Prostate gland (tissue), 2 donors: ENCODE data around the gene ASPDH. TPM values are rescaled to one million over a fixed set of nuclear protein-coding genes. Genes with fewer than 3 reads are reported as not detected.

Experiments
- DNase-seq: peaks from one replicate; pipeline ENCODE4 v3.0.0-alpha.2; 2019; ENCODE audit warnings: low spot score
- H3K27ac ChIP-seq, 2 donors: fragments of 200-600 bp; sonication (generic); 2 replicates each; pipeline ENCODE4 v1.5.1; 2017 to 2019
- H3K27me3 ChIP-seq: fragments of 200-600 bp; sonication (generic); replicated peaks from 2 replicates; pipeline ENCODE4 v1.5.1; 2019; ENCODE audit not compliant: insufficient read depth
- H3K36me3 ChIP-seq, 2 donors: fragments of 200-600 bp; sonication (generic); 1 replicate in 1 of 2; 2 replicates in 1 of 2; pipeline versions ENCODE4 v1.5.1 to v1.8.1; 2017 to 2019
- H3K4me1 ChIP-seq: fragments of 200-600 bp; sonication (generic); replicated peaks from 2 replicates; pipeline ENCODE4 v1.5.1; 2019
- H3K4me3 ChIP-seq, 2 donors: fragments of 200-600 bp; sonication (generic); 2 replicates each; pipeline ENCODE4 v1.5.1; 2017 to 2019
- H3K9me3 ChIP-seq: fragments of 200-600 bp; sonication (generic); 2 replicates; pipeline ENCODE4 v1.5.1; 2017
- CTCF ChIP-seq, 4 experiments: fragments of 200-600 bp in 2 of 4; fragments of 450-650 bp in 2 of 4; sonication (generic) in 2 of 4; IDR thresholded peaks; 1 replicate in 3 of 4; 2 replicates in 1 of 4; pipeline ENCODE4 v1.5.1; 2016 to 2019; ENCODE audit warnings: antibody characterized with exemption in 4 of 4, mild to moderate bottlenecking in 2 of 4, moderate library complexity in 2 of 4
- POLR2A ChIP-seq: fragments of 450-650 bp; IDR thresholded peaks from one replicate; pipeline ENCODE4 v1.6.1; 2016; ENCODE audit warnings: antibody characterized with exemption, mild to moderate bottlenecking
- POLR2AphosphoS5 ChIP-seq: sonication (generic); formaldehyde crosslinking; IDR thresholded peaks from one replicate; pipeline ENCODE4 v1.6.1; 2017; ENCODE audit warnings: antibody characterized with exemption
- WGBS: methylation state at CpG from one replicate; pipeline ENCODE4 v1.1.5; 2018; 5-methylcytosine and 5-hydroxymethylcytosine counted together
- intact Hi-C: fragments of 100-400 bp; cut with DNase I; formaldehyde crosslinking; loops from one replicate; pipeline ENCODE4 v1.14.2; 2022
- total RNA-seq, 2 donors: library from RNA; depleted of rRNA; stranded (reverse); fragments of >200 nt; gene quantifications; one replicate each; pipeline ENCODE4 v1.1.0, GENCODE V29; 2016

ASPDH gene
- total RNA-seq, 2 donors from 2014 or later: not detected

GRCh38 chr19:50519006-50519575 is 5.4 kb upstream of the ASPDH start:
- H3K27me3 ChIP-seq: no peaks in the 10 kb centered on the region
- intact Hi-C loops: no loop called here
- H3K36me3 ChIP-seq: no peaks in the 10 kb centered on the region
- DNase-seq: no peak
- no peaks in the 10 kb centered on the region for H3K4me1 ChIP-seq
- H3K4me3 ChIP-seq: no peak overlapping the region
- H3K27ac ChIP-seq: no peak overlapping the region
- H3K9me3 ChIP-seq: no peaks in the 10 kb centered on the region
- TF ChIP-seq POLR2AphosphoS5 (no peak), POLR2A (no peak), CTCF (IDR thresholded peaks at IDR 0.05) (no peak)
- 98% methylated on average over 30 of the region's 40 CpGs for WGBS

GRCh38 chr19:50518091-50519005 is 4.6 kb upstream of the ASPDH start:
- no peaks in the 10 kb centered on the region for H3K9me3 ChIP-seq
- no peaks in the 10 kb centered on the region for H3K36me3 ChIP-seq
- TF ChIP-seq POLR2A: no peak
- TF ChIP-seq CTCF (IDR thresholded peaks at IDR 0.05): no peak
- TF ChIP-seq POLR2AphosphoS5: no peak
- no peak for DNase-seq
- no peaks in the 10 kb centered on the region for H3K4me1 ChIP-seq
- H3K27me3 ChIP-seq: no peaks in the 10 kb centered on the region
- 94% methylated on average over 71 of the region's 87 CpGs for WGBS
- intact Hi-C loops: no loop called here
- no peak overlapping the region for H3K27ac ChIP-seq
- H3K4me3 ChIP-seq: no peak overlapping the region

- intact Hi-C loops: no loop called here
- Histone ChIP-seq H3K4me1 (no peaks in the 10 kb centered on the region), H3K36me3 (no peaks in the 10 kb centered on the region), H3K9me3 (no peaks in the 10 kb centered on the region), H3K4me3 (no peak overlapping the region), H3K27me3 (no peaks in the 10 kb centered on the region), H3K27ac (no peak overlapping the region)
- DNase-seq: no peak
- TF ChIP-seq POLR2AphosphoS5: no peak
- WGBS: 95% methylated on average over 25 of the region's 37 CpGs
Measured at GRCh38 chr19:50517704-50518075, 4.0 kb upstream of the ASPDH start.

GRCh38 chr19:50516964-50517703 is 3.4 kb upstream of the ASPDH start:
- 65% methylated on average over 48 of the region's 53 CpGs for WGBS

More at GRCh38 chr19:50516964-50517703, 3.4 kb upstream of the ASPDH start:
- no peaks in the 10 kb centered on the region for H3K36me3 ChIP-seq
- H3K27me3 ChIP-seq: no peaks in the 10 kb centered on the region
- DNase-seq: no peak
- TF ChIP-seq POLR2A (no peak), CTCF (IDR thresholded peaks at IDR 0.05) (no peak), POLR2AphosphoS5 (no peak)
- H3K4me1 ChIP-seq: no peaks in the 10 kb centered on the region
- no peak overlapping the region for H3K27ac ChIP-seq
- intact Hi-C loops: no loop called here
- H3K4me3 ChIP-seq: no peak overlapping the region
- H3K9me3 ChIP-seq: no peaks in the 10 kb centered on the region
